ENCODE measurements around the gene WDR46.

WDR46 gene

GRCh38 chr6:33313709-33314514 lies 24.9 kb upstream of the WDR46 start, which contains the start of gene TAPBP:
Gene TAPBP, minus strand, starts transcription at chr6:33314078. Its CDS starts 37 bp downstream, at chr6:33314041.
- DNase-seq: peak in 45 of 56 donors; percentile 26 to 80 (median 47)

GRCh38 chr6:33313105-33313708 lies 24.2 kb upstream of the WDR46 start:
- peak in 34 of 56 donors; percentile 19 to 64 (median 44) for DNase-seq

GRCh38 chr6:33312361-33313104 lies 23.5 kb upstream of the WDR46 start:
- DNase-seq: peak in 46 of 56 donors; percentile 5 to 88 (median 56)

GRCh38 chr6:33306356-33306755 lies 17.3 kb upstream of the WDR46 start:
- no peak for DNase-seq

GRCh38 chr6:33305052-33305451 lies 16.0 kb upstream of the WDR46 start:
- DNase-seq: no peak

GRCh38 chr6:33304216-33304615 lies 15.2 kb upstream of the WDR46 start:
- DNase-seq: no peak

GRCh38 chr6:33301877-33302276 lies 12.8 kb upstream of the WDR46 start:
- DNase-seq: no peak

GRCh38 chr6:33299237-33299944 lies 10.4 kb upstream of the WDR46 start:
- DNase-seq: peak in 55 of 56 donors; percentile 48 to 94 (median 85)

GRCh38 chr6:33298773-33299236 lies 9.8 kb upstream of the WDR46 start, which contains the start of gene RGL2:
Gene RGL2, minus strand, starts transcription at chr6:33298942. Its CDS starts 332 bp downstream, at chr6:33298610.
- peak in 49 of 56 donors; percentile 50 to 90 (median 80) for DNase-seq

GRCh38 chr6:33297956-33298772 lies 9.1 kb upstream of the WDR46 start:
- DNase-seq: peak in 40 of 56 donors; percentile 11 to 68 (median 41)

GRCh38 chr6:33297406-33297955 lies 8.4 kb upstream of the WDR46 start:
- peak in 8 of 56 donors; percentile 17 to 49 (median 30) for DNase-seq

GRCh38 chr6:33296797-33297405 lies 7.9 kb upstream of the WDR46 start:
- DNase-seq: no peak

- DNase-seq: no peak
Observed at GRCh38 chr6:33295621-33296369, 6.8 kb upstream of the WDR46 start.

GRCh38 chr6:33294086-33294823 lies 5.2 kb upstream of the WDR46 start:
- no peak for DNase-seq

GRCh38 chr6:33292996-33293682 lies 4.1 kb upstream of the WDR46 start:
- DNase-seq: no peak

GRCh38 chr6:33290459-33290858 lies 1.4 kb upstream of the WDR46 start:
- no peak for DNase-seq

- no peak for DNase-seq
Observed at GRCh38 chr6:33289784-33290315, 811 bp upstream of the WDR46 start.

Measured in nucleus accumbens (tissue), 56 donors.